ENCODE results near the gene NR3C2. TPM values are rescaled to one million over a fixed set of nuclear protein-coding genes. Genes with fewer than 3 reads are reported as not detected.

NR3C2 gene
- polyA plus RNA-seq, 3 donors = 0.09 to 0.27 (median 0.20) TPM

DNA sequence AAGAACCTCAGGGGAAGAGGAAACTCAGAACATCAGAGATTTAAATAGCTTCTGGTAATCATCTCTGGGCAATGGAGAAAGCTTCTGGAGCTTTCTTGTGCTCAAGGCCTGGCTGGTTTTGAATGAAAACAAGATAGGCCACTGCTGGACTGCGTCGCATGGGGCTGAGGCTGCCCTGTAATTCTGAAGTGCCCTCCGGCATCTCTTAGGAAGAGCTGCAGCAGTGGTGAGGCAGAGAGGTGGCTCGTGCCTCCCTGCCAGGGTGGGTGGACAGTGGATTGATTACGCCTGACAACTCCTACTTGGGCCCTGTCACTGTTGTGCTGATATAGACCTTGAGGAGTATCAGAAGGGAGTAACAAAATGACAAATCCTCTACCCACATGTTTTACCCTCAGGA, 279.7 kb downstream of the NR3C2 start:
- Histone ChIP-seq H3K27me3 (ENCODE audit: control insufficient read depth in 2 of 2, insufficient read depth in 2 of 2, low read length in 2 of 2) (no peaks in the 10 kb centered on the region), H3K4me3 (replicated peaks in 1 of 3; ENCODE audit: low read depth in 2 of 3, low read length in 3 of 3) (no peak overlapping the region), H3K27ac (ENCODE audit: low read depth in 1 of 2, low read length in 2 of 2) (no peak overlapping the region), H3K4me1 (ENCODE audit: control insufficient read depth in 1 of 2, insufficient read depth in 2 of 2, low read length in 2 of 2) (no peaks in the 10 kb centered on the region), H3K36me3 (replicated peaks in 1 of 2; ENCODE audit: control insufficient read depth in 1 of 2, insufficient read depth in 2 of 2, low read length in 2 of 2) (no peaks in the 10 kb centered on the region), H4K20me1 (ENCODE audit: insufficient read depth, low read length) (no peaks in the 10 kb centered on the region), H2AFZ (ENCODE audit: insufficient read depth, low read depth, low read length, poor library complexity, severe bottlenecking) (no peak overlapping the region), H3K4me2 (replicated peaks; ENCODE audit: extremely low read depth, low read length, poor library complexity, severe bottlenecking) (no peak overlapping the region), H3K9ac (ENCODE audit: insufficient read depth, low read length, poor library complexity, severe bottlenecking) (no peak overlapping the region), H3K9me3 (replicated peaks in 1 of 2; ENCODE audit: control insufficient read depth in 1 of 2, insufficient read depth in 1 of 2, low read length in 2 of 2) (no peaks in the 10 kb centered on the region), H3K79me2 (ENCODE audit: insufficient read depth, low read length) (no peaks in the 10 kb centered on the region)
- peak overlapping the region in 1 of 7 donors; percentile 10 for H3K27ac Mint-ChIP-seq
- H3K27me3 Mint-ChIP-seq (ENCODE audit: low read depth in 3 of 3) = peaks cover 0 to 2% (median 0%) of the 10 kb centered on the region in 3 donors
- no peaks in the 10 kb centered on the region for H3K4me1 Mint-ChIP-seq
- intact Hi-C loops (cut with micrococcal nuclease) = no loop called here
- DNase-seq = no peak
- H3K4me3 Mint-ChIP-seq = no peak overlapping the region
- H3K9me3 Mint-ChIP-seq = no peaks in the 10 kb centered on the region
- no peaks in the 10 kb centered on the region for H3K36me3 Mint-ChIP-seq
- 95% methylated on average over 3 of the region's 5 CpGs for WGBS (ENCODE audit: insufficient coverage)
- TF ChIP-seq, protein P1, sequence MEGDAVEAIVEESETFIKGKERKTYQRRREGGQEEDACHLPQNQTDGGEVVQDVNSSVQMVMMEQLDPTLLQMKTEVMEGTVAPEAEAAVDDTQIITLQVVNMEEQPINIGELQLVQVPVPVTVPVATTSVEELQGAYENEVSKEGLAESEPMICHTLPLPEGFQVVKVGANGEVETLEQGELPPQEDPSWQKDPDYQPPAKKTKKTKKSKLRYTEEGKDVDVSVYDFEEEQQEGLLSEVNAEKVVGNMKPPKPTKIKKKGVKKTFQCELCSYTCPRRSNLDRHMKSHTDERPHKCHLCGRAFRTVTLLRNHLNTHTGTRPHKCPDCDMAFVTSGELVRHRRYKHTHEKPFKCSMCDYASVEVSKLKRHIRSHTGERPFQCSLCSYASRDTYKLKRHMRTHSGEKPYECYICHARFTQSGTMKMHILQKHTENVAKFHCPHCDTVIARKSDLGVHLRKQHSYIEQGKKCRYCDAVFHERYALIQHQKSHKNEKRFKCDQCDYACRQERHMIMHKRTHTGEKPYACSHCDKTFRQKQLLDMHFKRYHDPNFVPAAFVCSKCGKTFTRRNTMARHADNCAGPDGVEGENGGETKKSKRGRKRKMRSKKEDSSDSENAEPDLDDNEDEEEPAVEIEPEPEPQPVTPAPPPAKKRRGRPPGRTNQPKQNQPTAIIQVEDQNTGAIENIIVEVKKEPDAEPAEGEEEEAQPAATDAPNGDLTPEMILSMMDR (IDR thresholded peaks at IDR 0.05) = no peak

DNA sequence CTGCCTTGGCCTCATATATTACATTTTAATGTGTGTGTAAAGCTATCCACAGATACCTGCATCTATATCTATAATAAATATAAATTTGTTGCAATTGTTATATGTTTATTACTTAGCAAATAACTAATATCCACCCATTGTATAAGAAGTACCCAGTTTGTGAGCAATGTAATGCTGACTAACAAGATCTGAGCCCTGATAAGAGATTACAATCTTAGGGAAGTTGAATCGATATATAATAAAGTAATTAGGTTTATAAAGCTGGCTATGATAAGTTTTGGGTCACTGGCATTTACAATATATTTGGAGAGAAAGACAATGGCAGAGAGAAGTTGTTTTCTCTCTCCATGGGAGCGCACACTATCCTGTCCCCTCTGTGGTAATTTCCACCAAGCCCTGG, 280.6 kb downstream of the NR3C2 start:
- H3K36me3 Mint-ChIP-seq = no peaks in the 10 kb centered on the region
- no peak overlapping the region for H3K9ac ChIP-seq (ENCODE audit: insufficient read depth, low read length, poor library complexity, severe bottlenecking)
- no peaks in the 10 kb centered on the region for H3K27me3 ChIP-seq (ENCODE audit: control insufficient read depth in 2 of 2, insufficient read depth in 2 of 2, low read length in 2 of 2)

More for the DNA sequence above, 280.6 kb downstream of the NR3C2 start:
- Histone ChIP-seq H3K4me3 (replicated peaks in 1 of 3; ENCODE audit: low read depth in 2 of 3, low read length in 3 of 3) (no peak overlapping the region), H2AFZ (ENCODE audit: insufficient read depth, low read depth, low read length, poor library complexity, severe bottlenecking) (no peak overlapping the region), H3K4me1 (ENCODE audit: control insufficient read depth in 1 of 2, insufficient read depth in 2 of 2, low read length in 2 of 2) (no peaks in the 10 kb centered on the region), H3K36me3 (replicated peaks in 1 of 2; ENCODE audit: control insufficient read depth in 1 of 2, insufficient read depth in 2 of 2, low read length in 2 of 2) (no peaks in the 10 kb centered on the region), H3K9me3 (replicated peaks in 1 of 2; ENCODE audit: control insufficient read depth in 1 of 2, insufficient read depth in 1 of 2, low read length in 2 of 2) (no peaks in the 10 kb centered on the region), H3K27ac (ENCODE audit: low read depth in 1 of 2, low read length in 2 of 2) (no peak overlapping the region), H3K79me2 (ENCODE audit: insufficient read depth, low read length) (no peaks in the 10 kb centered on the region), H4K20me1 (ENCODE audit: insufficient read depth, low read length) (no peaks in the 10 kb centered on the region), H3K4me2 (replicated peaks; ENCODE audit: extremely low read depth, low read length, poor library complexity, severe bottlenecking) (no peak overlapping the region)
- intact Hi-C loops (cut with micrococcal nuclease) = no loop called here
- Mint-ChIP-seq H3K4me3 (no peak overlapping the region), H3K4me1 (no peaks in the 10 kb centered on the region), H3K9me3 (no peaks in the 10 kb centered on the region), H3K27ac (no peak overlapping the region), H3K27me3 (ENCODE audit: low read depth in 3 of 3) (peaks cover 0 to 2% (median 0%) of the 10 kb centered on the region in 3 donors)
- WGBS (ENCODE audit: insufficient coverage) = 60% methylated on average over 1 of the region's 2 CpGs
- DNase-seq = no peak
- TF ChIP-seq, protein P1 (IDR thresholded peaks at IDR 0.05) = no peak
